Gastrocnemius medialis (tissue), 4 donors: Measurements from ENCODE around the gene PAPOLA.

ENCODE experiments used
- CTCF ChIP-seq, 5 experiments: fragments of 450-650 bp in 3 of 5; fragments of 200-600 bp in 2 of 5; sonication (generic) in 2 of 5; IDR thresholded peaks in 4 of 5; conservative IDR thresholded peaks in 1 of 5; 1 replicate in 4 of 5; 2 replicates in 1 of 5; pipeline ENCODE4 v1.5.1; 2016 to 2019; ENCODE audit warnings: antibody characterized with exemption in 5 of 5, mild to moderate bottlenecking in 3 of 5, moderate library complexity in 3 of 5
- POLR2A ChIP-seq, 2 donors: fragments of 450-650 bp; IDR thresholded peaks; one replicate each; pipeline ENCODE4 v1.6.1; 2017; ENCODE audit warnings: antibody characterized with exemption in 2 of 2, mild to moderate bottlenecking in 2 of 2, moderate library complexity in 2 of 2

- no peak for TF ChIP-seq CTCF (IDR thresholded peaks at IDR 0.05 in 4 of 5, conservative IDR thresholded peaks at IDR 0.05 in 1 of 5)
- no peak for TF ChIP-seq POLR2A (IDR thresholded peaks at IDR 0.05)
Observed at GRCh38 chr14:96574633-96575632, 72.8 kb downstream of the PAPOLA start.
